GM18502 (cell line): ENCODE results near the gene FOXK1.
"Not testable (repeated sequence)": the region's sequence is repeated elsewhere in the genome, so short reads cannot be mapped to it uniquely, and the experiment has no call there.

Experiments used
- ATAC-seq: cut with Tn5 transposase; IDR thresholded peaks from one replicate; pipeline ENCODE4 v1.9.1; 2021; ENCODE audit warnings: mild to moderate bottlenecking; ENCODE audit not compliant: unreplicated experiment, poor library complexity

The FOXK1 gene

GRCh38 chr7:4681886-4682620 is at the start of gene FOXK1:
Gene FOXK1 (plus strand): TSS chr7:4682295. CDS start chr7:4682309, 14 bp downstream.
- peak; percentile 74 for ATAC-seq

- ATAC-seq: no peak
Observed at GRCh38 chr7:4633012-4633411, 49.1 kb upstream of the FOXK1 start.

GRCh38 chr7:4634166-4634565 is 47.9 kb upstream of the FOXK1 start:
- no peak for ATAC-seq

- no peak for ATAC-seq
Observed at GRCh38 chr7:4638781-4639575, 43.1 kb upstream of the FOXK1 start.

GRCh38 chr7:4641091-4641666 is 40.9 kb upstream of the FOXK1 start:
- peak; percentile 50 for ATAC-seq

- peak; percentile 83 for ATAC-seq
Observed at GRCh38 chr7:4641667-4642467, 40.2 kb upstream of the FOXK1 start.

GRCh38 chr7:4642468-4643203 is 39.5 kb upstream of the FOXK1 start:
- no peak for ATAC-seq

- ATAC-seq: not testable (repeated sequence)
Observed at GRCh38 chr7:4643204-4643471, 39.0 kb upstream of the FOXK1 start.

- ATAC-seq: no peak
Observed at GRCh38 chr7:4645246-4645645, 36.8 kb upstream of the FOXK1 start.

- no peak for ATAC-seq
Observed at GRCh38 chr7:4648111-4648510, 34.0 kb upstream of the FOXK1 start.

- ATAC-seq: no peak
Observed at GRCh38 chr7:4650433-4651047, 31.6 kb upstream of the FOXK1 start.

- no peak for ATAC-seq
Observed at GRCh38 chr7:4653771-4654170, 28.3 kb upstream of the FOXK1 start.

GRCh38 chr7:4655311-4655710 is 26.8 kb upstream of the FOXK1 start:
- ATAC-seq: no peak

GRCh38 chr7:4655896-4656295 is 26.2 kb upstream of the FOXK1 start:
- ATAC-seq: no peak

GRCh38 chr7:4657640-4658417 is 24.3 kb upstream of the FOXK1 start:
- ATAC-seq: no peak

- ATAC-seq: no peak
Observed at GRCh38 chr7:4659551-4660286, 22.4 kb upstream of the FOXK1 start.

- ATAC-seq: no peak
Observed at GRCh38 chr7:4661871-4662270, 20.2 kb upstream of the FOXK1 start.
